HG02642 (cell line): Measurements from ENCODE around the gene NKD2.
"Not testable (repeated sequence)": the region's sequence is repeated elsewhere in the genome, so short reads cannot be mapped to it uniquely, and the experiment has no call there.

ENCODE experiments used
- ATAC-seq: cut with Tn5 transposase; IDR thresholded peaks from one replicate; pipeline ENCODE4 v1.9.1; 2021; ENCODE audit warnings: mild to moderate bottlenecking; ENCODE audit not compliant: unreplicated experiment, poor library complexity

NKD2 gene

GRCh38 chr5:1012313-1012841 is 3.8 kb downstream of the NKD2 start:
- ATAC-seq: no peak

DNA sequence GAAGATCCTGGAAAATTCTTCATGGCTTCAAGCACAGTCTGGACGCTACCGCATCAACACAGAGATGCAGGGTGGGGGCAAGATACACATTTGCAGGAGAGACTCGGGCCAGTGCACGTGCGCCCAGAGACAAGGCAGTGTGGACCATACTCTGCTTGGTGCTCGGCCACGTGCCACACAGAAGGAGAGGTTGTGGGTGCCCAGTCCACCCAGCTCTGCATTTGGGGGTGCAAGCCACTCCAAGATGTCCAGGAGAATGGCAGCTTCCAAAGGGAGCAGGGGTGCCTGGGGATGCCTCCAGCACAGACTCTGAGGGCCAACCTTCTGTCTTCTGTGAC is 4.3 kb downstream of the NKD2 start:
- no peak for ATAC-seq

- ATAC-seq: no peak
Observed at GRCh38 chr5:1013238-1013947, 4.8 kb downstream of the NKD2 start.

GRCh38 chr5:1013948-1014301 is 5.3 kb downstream of the NKD2 start:
- no peak for ATAC-seq

DNA sequence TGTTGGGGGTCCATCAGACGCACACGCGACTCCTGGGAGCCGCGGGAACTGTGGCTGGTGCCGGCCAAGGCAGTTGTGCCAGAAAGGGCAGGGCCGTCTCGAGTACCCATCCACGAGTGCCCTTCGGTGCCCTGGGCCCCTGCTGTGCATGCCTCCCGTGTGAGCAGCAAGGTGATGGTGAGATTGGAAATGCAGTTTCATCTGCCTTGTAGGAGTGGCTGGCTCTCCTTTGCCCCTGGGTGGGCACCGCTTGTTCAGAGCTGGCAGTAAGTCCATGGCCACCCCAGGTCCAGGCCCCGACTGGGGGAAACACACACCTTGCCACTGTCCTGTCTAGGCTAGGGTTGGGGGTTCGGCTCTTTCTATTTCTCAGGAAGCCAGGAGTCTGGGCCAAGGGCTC is 5.7 kb downstream of the NKD2 start:
- no peak for ATAC-seq

DNA sequence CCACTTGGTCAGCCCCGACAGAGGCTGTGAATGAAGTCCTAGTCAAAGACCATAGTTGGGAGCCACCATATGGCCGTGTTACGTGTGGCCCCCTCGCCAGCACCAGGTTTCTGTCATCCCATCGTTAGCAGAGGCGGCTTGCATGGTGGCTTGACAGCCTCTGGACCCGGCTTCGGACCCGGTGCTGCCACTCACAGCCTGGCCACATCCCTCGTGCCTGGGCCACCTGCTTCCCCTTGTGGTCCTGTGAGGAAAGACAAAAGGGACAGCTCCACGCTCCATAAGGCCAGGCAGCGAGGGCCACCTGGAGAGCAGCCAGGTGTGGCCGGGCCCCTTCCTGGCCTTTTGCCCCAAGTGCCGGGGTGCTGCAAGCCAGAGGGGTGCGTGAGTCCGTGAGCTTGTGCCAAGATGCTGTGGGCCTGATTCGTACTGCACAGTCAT is 6.2 kb downstream of the NKD2 start:
- ATAC-seq: no peak

- ATAC-seq: no peak
Observed at GRCh38 chr5:1015507-1015906, 6.9 kb downstream of the NKD2 start.

DNA sequence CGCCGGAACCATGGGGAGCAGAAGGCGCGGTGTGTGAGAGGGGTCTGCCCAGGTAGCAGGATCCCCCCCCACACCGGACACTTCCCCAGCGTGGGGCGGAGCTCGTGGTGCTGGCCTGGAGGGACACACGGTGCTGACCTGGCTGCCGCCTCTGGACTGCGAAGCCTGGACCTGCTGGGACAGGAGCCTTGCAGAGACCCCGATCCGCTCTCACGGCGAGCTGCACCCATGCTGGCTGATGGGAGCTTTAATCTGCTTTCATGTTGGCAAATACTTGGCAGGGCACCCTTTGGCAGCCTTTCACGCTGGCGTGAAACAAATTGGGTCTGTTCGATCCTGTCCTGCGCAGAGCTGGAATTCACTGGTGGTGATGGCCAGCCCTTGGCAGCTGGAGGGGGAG is 7.4 kb downstream of the NKD2 start:
- ATAC-seq: no peak

GRCh38 chr5:1016476-1016875 is 7.9 kb downstream of the NKD2 start:
- ATAC-seq: no peak

GRCh38 chr5:1017056-1017455 is 8.5 kb downstream of the NKD2 start:
- ATAC-seq: no peak

- no peak for ATAC-seq
Observed at GRCh38 chr5:1017691-1018455, 9.3 kb downstream of the NKD2 start.

GRCh38 chr5:1018596-1018995 is 10.0 kb downstream of the NKD2 start:
- no peak for ATAC-seq

- ATAC-seq: no peak
Observed at GRCh38 chr5:1019001-1019905, 10.7 kb downstream of the NKD2 start.

GRCh38 chr5:1020452-1020961 is 11.9 kb downstream of the NKD2 start:
- ATAC-seq: no peak

DNA sequence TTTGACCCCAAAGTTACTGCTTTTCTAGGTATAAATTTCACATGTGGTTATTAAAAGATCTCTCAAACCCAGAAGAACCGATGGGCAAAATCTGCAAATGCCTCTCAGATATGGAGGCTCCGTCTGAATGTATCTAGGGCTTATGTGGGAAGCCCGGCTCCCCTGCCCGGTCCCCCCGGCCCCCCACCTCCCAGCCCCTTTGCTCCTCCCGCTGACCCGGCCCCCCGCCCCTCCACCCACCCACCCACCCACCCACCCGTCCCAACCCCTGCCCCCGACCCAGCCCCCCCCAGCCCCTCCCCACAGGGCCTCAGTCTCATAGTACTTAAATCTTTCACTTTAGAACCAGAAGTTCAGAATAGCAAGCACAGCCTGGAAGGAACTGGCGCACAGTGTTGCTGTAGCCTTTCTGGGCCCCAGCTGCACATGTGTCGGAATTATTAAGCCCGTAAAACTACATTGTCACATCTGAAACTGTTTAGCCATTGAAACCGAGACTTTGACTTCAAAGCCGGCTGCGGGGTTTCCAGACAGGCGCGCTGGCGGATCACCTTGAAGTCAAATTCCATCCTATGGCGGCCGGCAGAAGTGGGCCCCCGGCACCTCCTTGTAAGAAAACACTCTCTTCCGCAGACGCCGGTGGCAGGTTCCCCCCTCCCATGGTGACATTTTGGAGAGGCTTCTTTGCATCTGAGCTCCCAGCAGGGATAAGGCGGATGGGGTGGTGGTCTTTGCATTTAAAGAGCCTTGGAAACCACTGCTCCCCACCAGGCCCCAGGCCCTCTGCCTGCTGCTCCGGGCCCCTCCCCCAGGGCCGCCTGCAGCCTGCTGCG is 12.8 kb downstream of the NKD2 start:
- ATAC-seq: no peak

DNA sequence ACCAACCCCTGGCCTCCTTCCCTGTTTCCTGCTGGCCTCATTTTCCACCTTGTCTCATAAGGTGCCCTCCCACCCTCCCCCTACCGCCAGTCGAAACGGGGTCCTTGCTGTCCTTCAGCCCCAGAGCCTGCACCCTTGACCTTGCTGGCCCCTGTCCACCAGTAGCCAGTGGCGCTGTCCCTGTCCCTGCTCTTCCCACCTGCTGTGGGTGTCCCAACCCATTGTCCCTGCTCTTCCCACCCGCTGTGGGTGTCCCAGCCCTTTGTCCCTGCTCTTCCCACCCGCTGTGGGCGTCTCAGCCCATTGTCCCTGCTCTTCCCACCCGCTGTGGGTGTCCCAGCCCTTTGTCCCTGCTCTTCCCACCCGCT is 13.4 kb downstream of the NKD2 start:
- not testable (repeated sequence) for ATAC-seq

GRCh38 chr5:1026700-1027621 is 18.4 kb downstream of the NKD2 start:
- no peak for ATAC-seq

DNA sequence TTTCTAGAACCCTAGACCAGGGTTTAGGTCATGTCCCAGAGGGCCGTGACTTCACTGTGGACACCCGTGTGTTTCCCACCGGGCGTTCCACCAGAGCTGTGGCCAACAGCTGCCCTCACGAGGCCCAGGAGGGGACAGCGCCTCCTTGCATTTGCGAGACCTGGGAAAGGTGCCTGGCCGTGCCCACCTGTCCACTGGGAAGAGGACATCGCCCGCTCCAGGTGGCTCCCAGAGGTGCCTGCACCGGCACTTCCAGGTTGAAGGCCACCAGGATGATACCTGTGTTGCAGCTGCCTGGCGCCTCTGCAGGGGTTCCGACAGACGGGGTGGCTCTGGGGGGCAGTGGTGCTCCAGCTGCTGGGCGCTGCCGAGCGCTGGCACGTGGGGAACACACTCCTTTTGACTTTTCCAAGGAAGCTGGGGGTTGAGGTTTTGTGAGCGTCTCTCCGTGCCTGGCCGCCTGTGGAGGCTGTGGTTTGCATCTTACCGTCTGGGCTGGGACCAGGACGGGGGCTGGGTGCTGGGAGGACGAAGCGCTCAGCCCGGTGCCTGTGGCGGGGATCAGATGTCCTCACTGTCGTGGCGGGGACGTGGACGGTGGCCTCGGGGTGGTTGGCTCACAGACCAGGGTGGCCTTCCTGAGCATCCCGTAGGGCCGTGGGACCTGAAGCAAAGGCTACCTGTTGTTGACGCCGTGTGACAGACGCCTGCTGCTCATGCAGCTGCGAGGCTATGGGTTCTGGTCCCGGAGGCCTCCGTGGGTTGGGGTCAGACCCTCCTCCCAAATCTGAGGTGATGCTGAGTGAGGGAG is 19.2 kb downstream of the NKD2 start:
- ATAC-seq: no peak
